Glutamatergic neuron (in vitro differentiated cells): ENCODE results near the gene SEMA4G. TPM values are rescaled to one million over a fixed set of nuclear protein-coding genes. Genes with fewer than 3 reads are reported as not detected.

Experiments used
- DNase-seq: peaks from one replicate; pipeline ENCODE4 v3.0.0; 2022
- H3K27ac Mint-ChIP-seq: one replicate; pipeline ENCODE4 v1.8.0; 2020; ENCODE audit warnings: mild to moderate bottlenecking, mixed read lengths, inconsistent platforms; ENCODE audit not compliant: unreplicated experiment
- H3K27me3 Mint-ChIP-seq: one replicate; pipeline ENCODE4 v1.8.0; 2020; ENCODE audit warnings: mild to moderate bottlenecking, moderate library complexity, mixed read lengths, inconsistent platforms; ENCODE audit not compliant: unreplicated experiment
- H3K36me3 Mint-ChIP-seq: one replicate; pipeline ENCODE4 v1.8.0; 2020; ENCODE audit warnings: mild to moderate bottlenecking, mixed read lengths, inconsistent platforms; ENCODE audit not compliant: unreplicated experiment
- H3K4me1 Mint-ChIP-seq: one replicate; pipeline ENCODE4 v1.8.0; 2020; ENCODE audit warnings: mild to moderate bottlenecking, low read depth, mixed read lengths, inconsistent platforms; ENCODE audit not compliant: unreplicated experiment
- H3K4me3 Mint-ChIP-seq: one replicate; pipeline ENCODE4 v1.8.0; 2020; ENCODE audit warnings: mild to moderate bottlenecking, mixed read lengths, inconsistent platforms; ENCODE audit not compliant: unreplicated experiment
- H3K9me3 Mint-ChIP-seq: one replicate; pipeline ENCODE4 v1.8.0; 2020; ENCODE audit warnings: mild to moderate bottlenecking, moderate library complexity, mixed read lengths, inconsistent platforms; ENCODE audit not compliant: unreplicated experiment
- total RNA-seq: library from RNA; stranded (reverse); fragmentation: NEBNext Ultra II Directional; extraction: Animal tissue kit (Norgen Biotek cat#: 25700); gene quantifications from one replicate; pipeline ENCODE4 v1.2.1, GENCODE V29; 2021; ENCODE audit not compliant: unreplicated experiment
- TF ChIP-seq, protein P1 (sequence below): fragments of 200-600 bp; sonication (generic); IDR thresholded peaks from one replicate; pipeline ENCODE4 v1.5.0; 2021; ENCODE audit not compliant: partially characterized antibody, unreplicated experiment

Gene SEMA4G
- total RNA-seq, 1 donor from 2014 or later = 46.9 TPM

DNA sequence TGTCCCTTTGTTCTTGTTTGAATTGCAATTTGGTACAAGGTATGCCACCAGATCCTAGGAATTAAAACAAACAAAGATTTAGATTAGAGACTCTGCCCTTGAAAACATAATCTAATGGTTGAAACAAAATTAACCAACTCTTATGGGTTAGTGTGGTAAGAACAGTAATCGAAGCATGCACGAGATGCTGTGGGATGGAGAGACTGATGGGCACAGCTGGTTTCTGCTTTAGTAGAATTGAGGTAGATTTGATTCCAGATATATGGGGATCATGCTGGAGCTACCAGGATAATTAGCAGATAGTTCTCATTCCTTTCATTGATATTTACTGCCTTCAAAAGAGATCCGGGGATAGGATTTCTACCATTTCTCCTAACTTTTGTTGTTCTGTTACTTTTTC lies 20.4 kb upstream of the SEMA4G start:
- TF ChIP-seq, protein P1, sequence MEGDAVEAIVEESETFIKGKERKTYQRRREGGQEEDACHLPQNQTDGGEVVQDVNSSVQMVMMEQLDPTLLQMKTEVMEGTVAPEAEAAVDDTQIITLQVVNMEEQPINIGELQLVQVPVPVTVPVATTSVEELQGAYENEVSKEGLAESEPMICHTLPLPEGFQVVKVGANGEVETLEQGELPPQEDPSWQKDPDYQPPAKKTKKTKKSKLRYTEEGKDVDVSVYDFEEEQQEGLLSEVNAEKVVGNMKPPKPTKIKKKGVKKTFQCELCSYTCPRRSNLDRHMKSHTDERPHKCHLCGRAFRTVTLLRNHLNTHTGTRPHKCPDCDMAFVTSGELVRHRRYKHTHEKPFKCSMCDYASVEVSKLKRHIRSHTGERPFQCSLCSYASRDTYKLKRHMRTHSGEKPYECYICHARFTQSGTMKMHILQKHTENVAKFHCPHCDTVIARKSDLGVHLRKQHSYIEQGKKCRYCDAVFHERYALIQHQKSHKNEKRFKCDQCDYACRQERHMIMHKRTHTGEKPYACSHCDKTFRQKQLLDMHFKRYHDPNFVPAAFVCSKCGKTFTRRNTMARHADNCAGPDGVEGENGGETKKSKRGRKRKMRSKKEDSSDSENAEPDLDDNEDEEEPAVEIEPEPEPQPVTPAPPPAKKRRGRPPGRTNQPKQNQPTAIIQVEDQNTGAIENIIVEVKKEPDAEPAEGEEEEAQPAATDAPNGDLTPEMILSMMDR = no peak
- no peak overlapping the region for H3K27ac Mint-ChIP-seq
- H3K4me1 Mint-ChIP-seq = no peaks in the 10 kb centered on the region
- DNase-seq = no peak
- no peak overlapping the region for H3K4me3 Mint-ChIP-seq
- no peaks in the 10 kb centered on the region for H3K36me3 Mint-ChIP-seq
- H3K27me3 Mint-ChIP-seq = no peaks in the 10 kb centered on the region
- H3K9me3 Mint-ChIP-seq = no peaks in the 10 kb centered on the region

DNA sequence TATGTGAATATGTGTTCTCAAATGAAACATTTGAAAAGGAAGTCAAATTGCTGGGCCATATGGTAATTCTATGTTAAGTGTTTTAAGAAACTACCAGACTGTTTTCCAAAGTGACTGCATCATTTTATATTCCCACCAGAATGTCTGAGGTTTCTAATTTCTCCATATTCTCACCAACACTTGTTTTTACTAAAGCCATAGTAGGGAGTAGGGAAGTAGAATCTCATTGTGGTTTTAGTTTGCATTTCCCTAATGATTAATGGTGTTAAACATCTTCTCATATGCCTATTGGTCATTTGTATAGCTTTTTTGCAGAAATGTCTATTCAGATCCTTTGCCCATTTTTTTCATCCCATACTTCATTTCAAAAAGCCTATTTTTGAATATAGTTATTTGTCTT lies 9.1 kb upstream of the SEMA4G start:
- DNase-seq = no peak
- Mint-ChIP-seq H3K4me1 (no peaks in the 10 kb centered on the region), H3K36me3 (no peaks in the 10 kb centered on the region), H3K27ac (no peak overlapping the region), H3K4me3 (no peak overlapping the region), H3K27me3 (no peaks in the 10 kb centered on the region), H3K9me3 (no peaks in the 10 kb centered on the region)
- TF ChIP-seq, protein P1 = no peak

DNA sequence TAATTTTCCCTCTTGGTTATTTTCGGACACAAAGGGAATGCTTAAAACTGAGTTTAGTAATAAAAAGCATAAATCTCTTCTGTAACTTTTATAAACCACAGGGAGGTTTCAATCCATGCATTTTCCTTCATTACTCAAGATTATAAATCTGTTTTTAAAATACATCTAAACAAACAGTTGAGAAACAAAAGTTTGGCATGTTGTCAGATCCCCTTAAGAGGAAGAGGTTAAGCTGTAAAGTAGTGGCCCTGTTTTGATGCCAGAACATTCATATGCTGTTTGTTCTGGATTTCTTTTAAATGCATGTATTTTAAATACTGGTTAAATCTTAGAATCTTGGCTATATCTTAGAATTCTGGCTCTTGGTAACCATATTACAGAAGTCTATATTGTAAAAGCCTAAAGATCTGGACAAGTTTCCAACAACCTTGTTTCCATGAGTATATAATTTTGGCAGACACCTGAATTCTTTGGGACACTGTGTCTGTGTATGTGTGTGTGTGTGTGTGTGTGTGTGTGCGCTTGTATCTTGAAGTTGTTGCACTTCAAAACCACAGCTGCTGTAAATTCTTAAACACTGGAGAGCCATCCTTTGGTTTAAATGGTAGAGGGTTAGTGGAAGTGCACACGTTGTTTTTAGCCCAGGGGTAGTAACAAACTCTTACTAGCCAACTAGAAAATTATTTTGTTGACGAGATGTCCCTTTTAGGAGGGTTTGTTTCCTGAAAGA lies 6.8 kb upstream of the SEMA4G start:
- no peak overlapping the region for H3K27ac Mint-ChIP-seq
- no peaks in the 10 kb centered on the region for H3K27me3 Mint-ChIP-seq
- no peak overlapping the region for H3K4me3 Mint-ChIP-seq
- H3K9me3 Mint-ChIP-seq = no peaks in the 10 kb centered on the region
- TF ChIP-seq, protein P1 = no peak
- no peaks in the 10 kb centered on the region for H3K4me1 Mint-ChIP-seq
- no peaks in the 10 kb centered on the region for H3K36me3 Mint-ChIP-seq
- no peak for DNase-seq

DNA sequence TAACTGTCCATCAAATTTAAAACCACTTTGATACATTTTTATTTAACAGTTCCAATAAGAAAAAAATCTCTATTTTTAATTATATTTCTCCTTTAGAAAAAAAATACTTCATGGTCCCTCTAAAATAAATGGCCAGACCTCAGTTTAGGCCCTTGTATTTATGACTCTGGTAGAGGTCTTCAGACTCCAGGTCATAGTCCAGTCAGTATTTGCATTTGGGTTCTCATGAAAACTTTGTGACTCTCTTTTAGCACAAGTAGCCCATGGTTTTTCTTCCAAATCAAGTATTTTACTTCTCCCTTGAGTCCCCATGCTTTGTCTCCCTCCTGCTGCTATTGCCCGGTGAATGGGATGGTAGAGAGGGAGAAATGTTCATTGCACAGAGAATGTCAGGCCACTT lies 5.5 kb upstream of the SEMA4G start:
- Mint-ChIP-seq H3K36me3 (no peaks in the 10 kb centered on the region), H3K27ac (no peak overlapping the region), H3K4me1 (no peaks in the 10 kb centered on the region), H3K27me3 (peaks cover 5% of the 10 kb centered on the region), H3K4me3 (no peak overlapping the region), H3K9me3 (peaks cover 6% of the 10 kb centered on the region)
- TF ChIP-seq, protein P1 = no peak
- DNase-seq = no peak

DNA sequence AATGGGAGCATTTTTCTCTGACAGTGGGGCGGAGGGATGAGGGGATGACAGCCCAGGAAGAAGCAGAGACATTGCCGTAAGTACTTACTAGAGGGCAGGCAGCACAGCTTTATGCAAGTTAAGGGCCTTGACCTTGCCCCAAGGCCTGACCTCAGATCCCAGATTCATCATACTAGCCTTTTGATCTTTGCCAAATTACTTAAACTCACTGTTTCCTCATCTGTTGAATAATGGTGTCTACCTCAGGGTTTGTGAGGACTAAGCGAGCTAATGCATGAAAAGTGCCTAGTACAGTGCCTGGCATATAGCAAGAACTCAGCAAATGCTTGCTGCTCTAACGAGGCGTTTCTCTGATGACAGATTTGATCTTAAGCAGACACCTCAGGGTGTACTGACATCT lies 3.5 kb upstream of the SEMA4G start:
- H3K9me3 Mint-ChIP-seq = peaks cover 6% of the 10 kb centered on the region
- TF ChIP-seq, protein P1 = no peak
- H3K4me3 Mint-ChIP-seq = no peak overlapping the region
- H3K27me3 Mint-ChIP-seq = peaks cover 5% of the 10 kb centered on the region
- DNase-seq = no peak
- no peaks in the 10 kb centered on the region for H3K36me3 Mint-ChIP-seq
- no peak overlapping the region for H3K27ac Mint-ChIP-seq
- H3K4me1 Mint-ChIP-seq = peaks cover 6% of the 10 kb centered on the region
